Measurements from ENCODE around the gene RARG. TPM values are rescaled to one million over a fixed set of nuclear protein-coding genes. Genes with fewer than 3 reads are reported as not detected.

RARG gene
- total and polyA plus RNA-seq, 2 donors (not counting 1 experiment from before 2014, with no cell fraction given) = 8.8 to 15.0 TPM

GRCh38 chr12:53171725-53172329 is 60.2 kb downstream of the RARG start:
- no peak for DNase-seq
- WGBS (ENCODE audit: insufficient coverage) = 96% methylated on average over 4 of the region's 10 CpGs
- Mint-ChIP-seq H3K4me1 (no peaks in the 10 kb centered on the region), H3K27ac (no peak overlapping the region), H3K9me3 (ENCODE audit: insufficient read depth) (no peaks in the 10 kb centered on the region), H3K4me3 (no peak overlapping the region), H3K27me3 (no peaks in the 10 kb centered on the region)
- intact Hi-C loops (cut with micrococcal nuclease) = no loop called here
- Histone ChIP-seq H3K79me2 (ENCODE audit: control insufficient read depth, insufficient read depth, low read length) (peaks cover 12% of the 10 kb centered on the region), H3K9ac (ENCODE audit: low read length) (no peak overlapping the region), H3K36me3 (replicated peaks in 1 of 2; ENCODE audit: control extremely low read depth in 1 of 2, control insufficient read depth in 1 of 2, extremely low read depth in 1 of 2, insufficient read depth in 2 of 2, low read length in 1 of 2) (peaks cover 0 to 3% of the 10 kb centered on the region in 2 experiments), H3K27ac (ENCODE audit: low read length in 2 of 2) (no peak overlapping the region), H3K9me3 (ENCODE audit: control extremely low read depth in 1 of 3, control insufficient read depth in 2 of 3, insufficient read depth in 1 of 3, low read length in 2 of 3) (no peaks in the 10 kb centered on the region), H3K27me3 (replicated peaks in 1 of 4; ENCODE audit: control extremely low read depth in 1 of 4, control insufficient read depth in 3 of 4, insufficient read depth in 4 of 4, low read length in 3 of 4) (no peaks in the 10 kb centered on the region), H4K20me1 (ENCODE audit: control insufficient read depth, insufficient read depth, low read length, poor library complexity, severe bottlenecking) (no peaks in the 10 kb centered on the region), H3K4me3 (ENCODE audit: control extremely low read depth in 1 of 5, extremely low read depth in 1 of 5, insufficient read depth in 1 of 5, low read depth in 2 of 5, low read length in 4 of 5) (no peak overlapping the region), H3K4me2 (replicated peaks; ENCODE audit: low read depth, low read length, poor library complexity, severe bottlenecking) (no peak overlapping the region), H2AFZ (ENCODE audit: insufficient read depth, low read depth, low read length, poor library complexity, severe bottlenecking) (no peak overlapping the region), H3K4me1 (ENCODE audit: control insufficient read depth in 2 of 2, insufficient read depth in 2 of 2, low read length in 2 of 2) (no peaks in the 10 kb centered on the region)
- ATAC-seq (ENCODE audit: low read depth) = no peak
- CTCF ChIA-PET = interaction anchor here (1.4 to 2.2 kb wide), 3 partner anchors 13 to 26 kb away, joined by 3 to 7 read pairs (median 5); no protein-coding TSS in a partner anchor
- TF ChIP-seq EZH2 (IDR thresholded peaks at IDR 0.05; ENCODE audit: borderline replicate concordance, insufficient read depth, low read depth, low read length, poor library complexity, severe bottlenecking) (no peak), CTCF (IDR thresholded peaks at IDR 0.05) (no peak)
- POLR2A ChIA-PET = no interaction called here

- ATAC-seq (ENCODE audit: low read depth) (no peak), DNase-seq (no peak)
- 92% methylated on average over 4 of the region's 14 CpGs for WGBS (ENCODE audit: insufficient coverage)
- Histone ChIP-seq H3K27ac (ENCODE audit: low read length in 2 of 2) (no peak overlapping the region), H3K36me3 (replicated peaks in 1 of 2; ENCODE audit: control extremely low read depth in 1 of 2, control insufficient read depth in 1 of 2, extremely low read depth in 1 of 2, insufficient read depth in 2 of 2, low read length in 1 of 2) (peaks cover 0 to 3% of the 10 kb centered on the region in 2 experiments), H3K4me1 (ENCODE audit: control insufficient read depth in 2 of 2, insufficient read depth in 2 of 2, low read length in 2 of 2) (no peaks in the 10 kb centered on the region), H3K9me3 (ENCODE audit: control extremely low read depth in 1 of 3, control insufficient read depth in 2 of 3, insufficient read depth in 1 of 3, low read length in 2 of 3) (no peaks in the 10 kb centered on the region), H2AFZ (ENCODE audit: insufficient read depth, low read depth, low read length, poor library complexity, severe bottlenecking) (no peak overlapping the region), H3K79me2 (ENCODE audit: control insufficient read depth, insufficient read depth, low read length) (peaks cover 12% of the 10 kb centered on the region), H3K27me3 (replicated peaks in 1 of 4; ENCODE audit: control extremely low read depth in 1 of 4, control insufficient read depth in 3 of 4, insufficient read depth in 4 of 4, low read length in 3 of 4) (no peaks in the 10 kb centered on the region), H3K9ac (ENCODE audit: low read length) (no peak overlapping the region), H3K4me2 (replicated peaks; ENCODE audit: low read depth, low read length, poor library complexity, severe bottlenecking) (no peak overlapping the region), H3K4me3 (ENCODE audit: control extremely low read depth in 1 of 5, extremely low read depth in 1 of 5, insufficient read depth in 1 of 5, low read depth in 2 of 5, low read length in 4 of 5) (no peak overlapping the region), H4K20me1 (ENCODE audit: control insufficient read depth, insufficient read depth, low read length, poor library complexity, severe bottlenecking) (no peaks in the 10 kb centered on the region)
- no peaks in the 10 kb centered on the region for H3K4me1 Mint-ChIP-seq
- no peaks in the 10 kb centered on the region for H3K27me3 Mint-ChIP-seq
- TF ChIP-seq EZH2 (IDR thresholded peaks at IDR 0.05; ENCODE audit: borderline replicate concordance, insufficient read depth, low read depth, low read length, poor library complexity, severe bottlenecking) (no peak), CTCF (IDR thresholded peaks at IDR 0.05) (no peak)
- no peak overlapping the region for H3K4me3 Mint-ChIP-seq
- no peaks in the 10 kb centered on the region for H3K9me3 Mint-ChIP-seq (ENCODE audit: insufficient read depth)
- ChIA-PET POLR2A (interaction anchor here (0.6 kb wide), 1 partner anchor 48 kb away, joined by 7 read pairs; no protein-coding TSS in a partner anchor), CTCF (interaction anchor here (1.4 to 2.2 kb wide), 3 partner anchors 12 to 27 kb away, joined by 3 to 7 read pairs (median 5); no protein-coding TSS in a partner anchor)
- no peak overlapping the region for H3K27ac Mint-ChIP-seq
- intact Hi-C loops (cut with micrococcal nuclease) = no loop called here
These were observed 60.9 kb downstream of the RARG start for GRCh38 chr12:53170876-53171724.

Data from B cell (primary cell).